ENCODE data around the gene CCDC47. TPM values are rescaled to one million over a fixed set of nuclear protein-coding genes. Genes with fewer than 3 reads are reported as not detected.

CCDC47 gene
- total and polyA plus RNA-seq, 2 of the 4 experiments (the other 2 are of a cell fraction) = 45.7 to 62.0 TPM

GRCh38 chr17:63758428-63758827 is 15.0 kb downstream of the CCDC47 start:
- H3K79me1 ChIP-seq (ENCODE audit: low read depth in 1 of 2, low read length in 2 of 2) = peaks cover 14 to 24% of the 10 kb centered on the region in 2 experiments
- dilution Hi-C loops (cut with HindIII; ENCODE audit: low sequenced_read_pairs, unreplicated experiment) (no loop called here), intact Hi-C loops (cut with micrococcal nuclease) (loop anchor here (5.0 kb wide), 1 partner anchor 39 kb away; no protein-coding TSS in a partner anchor), in situ Hi-C loops (cut with MboI; ENCODE audit: low sequenced_read_pairs) (no loop called here)
- H2BK20ac ChIP-seq (ENCODE audit: low read depth, low read length) = no peak overlapping the region
- no peak overlapping the region for H4K91ac ChIP-seq (ENCODE audit: insufficient read depth, low read depth, low read length)
- H2AK9ac ChIP-seq (replicated peaks; ENCODE audit: low read depth, low read length, poor library complexity) = no peak overlapping the region
- H3K9me3 ChIP-seq (ENCODE audit: control insufficient read depth, insufficient read depth, low read length) = no peaks in the 10 kb centered on the region
- ChIA-PET POLR2A (ENCODE audit: unreplicated experiment) (no interaction called here), CTCF (no interaction called here)
- BruUV-seq (replicated peaks) = no TSS peak
- DNase-seq = no peak
- H4K20me1 ChIP-seq (ENCODE audit: insufficient read depth, low read length) = no peaks in the 10 kb centered on the region
- no peaks in the 10 kb centered on the region for H3K4me1 ChIP-seq (ENCODE audit: control insufficient read depth, insufficient read depth, low read length)
- H3K36me3 ChIP-seq (ENCODE audit: control insufficient read depth, insufficient read depth, low read length) = peaks cover 46% of the 10 kb centered on the region
- no peaks in the 10 kb centered on the region for H3K27me3 ChIP-seq (ENCODE audit: control insufficient read depth, insufficient read depth, low read length)
- H3K23ac ChIP-seq (ENCODE audit: low read depth, low read length) = no peak overlapping the region
- no peak overlapping the region for H3K4ac ChIP-seq (ENCODE audit: low read depth, low read length)
- WGBS, 2 experiments (ENCODE audit: extremely low coverage in 2 of 2, insufficient read length in 1 of 2) = no CpG with 5 or more reads among the region's 2 CpGs
- H2BK5ac ChIP-seq (ENCODE audit: low read depth, low read length, poor library complexity, severe bottlenecking) = no peak overlapping the region
- no peak overlapping the region for H4K5ac ChIP-seq (ENCODE audit: low read depth, low read length)
- no peak overlapping the region for H3K56ac ChIP-seq (ENCODE audit: extremely low read depth, insufficient read depth, low read length)
- no peaks in the 10 kb centered on the region; the same call in 1 of the 2 replicates for H3K9me1 ChIP-seq (ENCODE audit: insufficient read depth, low read length)
- H2AK5ac ChIP-seq (ENCODE audit: low read depth, low read length) = no peak overlapping the region
- H2BK120ac ChIP-seq (ENCODE audit: low read depth, low read length) = no peak overlapping the region
- no peak overlapping the region for H3K4me2 ChIP-seq (ENCODE audit: low read depth, low read length)
- no peak overlapping the region for H2AFZ ChIP-seq (replicated peaks; ENCODE audit: low read length, poor library complexity)
- H2BK15ac ChIP-seq (ENCODE audit: low read depth, low read length) = no peak overlapping the region
- TF ChIP-seq FOS (IDR thresholded peaks at IDR 0.05; ENCODE audit: low read depth, low read length) (no peak), POLR2A (IDR thresholded peaks at IDR 0.05; ENCODE audit: low read depth, low read length) (no peak), CEBPB (IDR thresholded peaks at IDR 0.05; ENCODE audit: low read depth, low read length) (no peak), SMC3 (IDR thresholded peaks at IDR 0.05; ENCODE audit: low read depth, low read length) (no peak), MAFK (IDR thresholded peaks at IDR 0.05; ENCODE audit: low read depth, low read length) (no peak), NFE2L2 (IDR thresholded peaks at IDR 0.05; ENCODE audit: low read depth, low read length) (no peak), RFX5 (IDR thresholded peaks at IDR 0.05; ENCODE audit: low read depth, low read length) (no peak), CHD1 (IDR thresholded peaks at IDR 0.05; ENCODE audit: low read depth, low read length) (no peak)
- TF ChIP-seq, protein P1, sequence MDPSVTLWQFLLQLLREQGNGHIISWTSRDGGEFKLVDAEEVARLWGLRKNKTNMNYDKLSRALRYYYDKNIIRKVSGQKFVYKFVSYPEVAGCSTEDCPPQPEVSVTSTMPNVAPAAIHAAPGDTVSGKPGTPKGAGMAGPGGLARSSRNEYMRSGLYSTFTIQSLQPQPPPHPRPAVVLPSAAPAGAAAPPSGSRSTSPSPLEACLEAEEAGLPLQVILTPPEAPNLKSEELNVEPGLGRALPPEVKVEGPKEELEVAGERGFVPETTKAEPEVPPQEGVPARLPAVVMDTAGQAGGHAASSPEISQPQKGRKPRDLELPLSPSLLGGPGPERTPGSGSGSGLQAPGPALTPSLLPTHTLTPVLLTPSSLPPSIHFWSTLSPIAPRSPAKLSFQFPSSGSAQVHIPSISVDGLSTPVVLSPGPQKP (IDR thresholded peaks at IDR 0.05; ENCODE audit: borderline replicate concordance, low read depth, low read length) = no peak
- H3K4me3 ChIP-seq (ENCODE audit: insufficient read depth, low read depth, low read length) = no peak overlapping the region
- no peak overlapping the region for H3K14ac ChIP-seq (replicated peaks; ENCODE audit: low read depth, low read length)
- H3K27ac ChIP-seq (ENCODE audit: insufficient read depth, low read length) = no peak overlapping the region
- no peak for ATAC-seq (ENCODE audit: low read depth)
- no peak overlapping the region for H3K18ac ChIP-seq (ENCODE audit: low read depth, low read length)
- no peak overlapping the region for H3K9ac ChIP-seq (ENCODE audit: low read depth, low read length)
- H4K8ac ChIP-seq (ENCODE audit: low read depth in 2 of 2, low read length in 2 of 2) = no peak overlapping the region
